K562 (cell line): ENCODE results near the gene DHX35. TPM values are rescaled to one million over a fixed set of nuclear protein-coding genes. Genes with fewer than 3 reads are reported as not detected.
A peak's percentile ranks its signal among the peaks of the same experiment; 100 is the strongest.

Experiments used
- BCL6 ChIP-seq: fragments of 250-450 bp; sonication (Bioruptor Pico); IDR thresholded peaks from 2 replicates; pipeline ENCODE4 v1.4.0; 2020
- CREB5 ChIP-seq: fragments of 250-450 bp; sonication (Bioruptor Pico); IDR thresholded peaks from 2 replicates; pipeline ENCODE4 v1.5.0; 2020; ENCODE audit warnings: mild to moderate bottlenecking
- HCFC1 ChIP-seq: IDR thresholded peaks from 2 replicates; pipeline ENCODE4 v1.6.1; 2012; ENCODE audit warnings: low read depth, low read length, improper control_type of control experiment
- HNRNPH1 ChIP-seq: fragments of 200-400 bp; formaldehyde crosslinking; optimal IDR thresholded peaks from 2 replicates; pipeline ENCODE3; 2017; ENCODE audit warnings: low read depth, mild to moderate bottlenecking, low read length, moderate library complexity
- KLF13 ChIP-seq: fragments of 450-650 bp; IDR thresholded peaks from 2 replicates; pipeline ENCODE4 v1.6.1; 2016; ENCODE audit warnings: missing genetic modification characterization, low read depth, mild to moderate bottlenecking, missing compliant biosample characterization, moderate library complexity, borderline replicate concordance
- MAX ChIP-seq: sonication (generic); formaldehyde crosslinking; IDR thresholded peaks from 2 replicates; pipeline ENCODE4 v1.9.0; 2022; ENCODE audit warnings: mild to moderate bottlenecking, missing genetic modification reagents
- MECOM ChIP-seq: fragments of 250-450 bp; sonication (Bioruptor Pico); IDR thresholded peaks from 2 replicates; pipeline ENCODE4 v1.8.0; 2022; ENCODE audit warnings: inconsistent platforms
- RBM39 ChIP-seq: fragments of 200-400 bp; formaldehyde crosslinking; optimal IDR thresholded peaks from 2 replicates; pipeline ENCODE3; 2018; ENCODE audit warnings: low read depth, low read length
- SIN3A ChIP-seq, 2 experiments: fragments of 150-350 bp in 1 of 2; IDR thresholded peaks; 2 replicates each; pipeline ENCODE4 v1.6.1; 2011 to 2016; ENCODE audit warnings: borderline replicate concordance in 2 of 2, low read depth in 2 of 2, low read length in 2 of 2, mild to moderate bottlenecking in 2 of 2, moderate library complexity in 2 of 2; ENCODE audit not compliant: control insufficient read depth in 1 of 2
- SIRT6 ChIP-seq: IDR thresholded peaks from one replicate; pipeline ENCODE4 v1.6.1; 2012; ENCODE audit warnings: low read depth, mild to moderate bottlenecking, control low read depth, inconsistent platforms, low read length, moderate library complexity
- SRSF9 ChIP-seq: fragments of 200-400 bp; formaldehyde crosslinking; IDR thresholded peaks from 2 replicates; pipeline ENCODE4 v1.6.1; 2017; ENCODE audit warnings: low read depth, low read length, borderline replicate concordance
- THRB ChIP-seq: fragments of 450-650 bp; formaldehyde crosslinking; conservative IDR thresholded peaks from 2 replicates; pipeline ENCODE4 v1.4.0; 2022; ENCODE audit warnings: mild to moderate bottlenecking, missing genetic modification characterization
- YY1 ChIP-seq, 3 experiments: IDR thresholded peaks; 2 replicates each; pipeline ENCODE4 v1.6.1; 2011; ENCODE audit warnings: low read length in 2 of 3, mild to moderate bottlenecking in 2 of 3, moderate library complexity in 2 of 3, borderline replicate concordance in 1 of 3, control low read depth in 1 of 3, low read depth in 1 of 3; ENCODE audit not compliant: insufficient read depth in 3 of 3, insufficient replicate concordance in 2 of 3, control insufficient read depth in 1 of 3, insufficient read length in 1 of 3; ENCODE audit errors: extremely low read depth in 1 of 3
- ZNF184 ChIP-seq: sonication (generic); formaldehyde crosslinking; IDR thresholded peaks from 2 replicates; pipeline ENCODE4 v1.5.0; 2020; ENCODE audit warnings: missing genetic modification reagents
- ZNF239 ChIP-seq: fragments of 250-450 bp; sonication (Bioruptor Pico); IDR thresholded peaks from 2 replicates; pipeline ENCODE4 v1.4.0; 2020; ENCODE audit warnings: mild to moderate bottlenecking
- ZNF274 ChIP-seq: IDR thresholded peaks from 2 replicates; pipeline ENCODE4 v1.6.1; 2011; ENCODE audit warnings: low read depth, mild to moderate bottlenecking, low read length, moderate library complexity, borderline replicate concordance
- ZNF76 ChIP-seq: fragments of 250-450 bp; sonication (Bioruptor Pico); IDR thresholded peaks from 2 replicates; pipeline ENCODE4 v1.4.0; 2020; ENCODE audit warnings: mild to moderate bottlenecking, moderate library complexity, borderline replicate concordance
- ZNF79 ChIP-seq: fragments of 250-450 bp; sonication (Bioruptor Pico); IDR thresholded peaks from 2 replicates; pipeline ENCODE4 v1.4.0; 2020; ENCODE audit warnings: low read depth, mild to moderate bottlenecking, moderate library complexity
- polyA plus RNA-seq, 8 experiments: library from polyadenylated mRNA; depleted of rRNA in 4 of 8; stranded (reverse) in 5 of 8; unstranded in 3 of 8; fragments of >200 nt; fragmentation: Nextera tagmentation in 2 of 8; fragmentation: Illumina TruSeq in 1 of 8; extraction: Ambion mirVana in 2 of 8; extraction: Trizol in 1 of 8; gene quantifications; 2 replicates each; pipeline versions ENCODE4 v1.2.1 to v1.2.3, GENCODE V29; 2011 to 2014; ENCODE audit warnings: inconsistent platforms in 1 of 8, missing spikeins in 1 of 8
- total RNA-seq, 7 experiments: library from RNA; depleted of rRNA in 6 of 7; stranded (reverse); fragments of >200 nt in 6 of 7; fragmentation: Illumina TruSeq in 2 of 7; extraction: Trizol in 2 of 7; gene quantifications; 2 replicates each; pipeline versions ENCODE4 v1.2.1 to v1.2.3, GENCODE V29; 2011 to 2021; ENCODE audit warnings: low replicate concordance in 1 of 7
- TF ChIP-seq, protein P1 (sequence below): sonication (generic); formaldehyde crosslinking; IDR thresholded peaks from 2 replicates; pipeline ENCODE4 v1.8.0; 2022; ENCODE audit warnings: missing genetic modification reagents, mild to moderate bottlenecking, borderline replicate concordance
- TF ChIP-seq, protein P2 (sequence below): sonication (generic); formaldehyde crosslinking; IDR thresholded peaks from 2 replicates; pipeline ENCODE4 v1.8.1; 2023; ENCODE audit warnings: mild to moderate bottlenecking, missing genetic modification reagents, moderate library complexity
- TF ChIP-seq, protein P3 (sequence below): fragments of 250-450 bp; sonication (Bioruptor Pico); IDR thresholded peaks from 2 replicates; pipeline ENCODE4 v1.9.0; 2021; ENCODE audit warnings: mild to moderate bottlenecking

The DHX35 gene
- total and polyA plus RNA-seq, 9 of the 15 experiments (the other 6 are each of a cell fraction or from before 2014, with no cell fraction given), result 6.5 to 25.6 (median 16.9) TPM

GRCh38 chr20:38962044-38962927 is at the start of gene DHX35 (continued):
- peak; percentile 86 to 96 (median 92) for TF ChIP-seq YY1 (IDR thresholded peaks at IDR 0.05; ENCODE audit: borderline replicate concordance in 1 of 3, control insufficient read depth in 1 of 3, extremely low read depth in 1 of 3, insufficient read depth in 3 of 3, insufficient read length in 1 of 3, insufficient replicate concordance in 2 of 3, low read depth in 1 of 3, low read length in 2 of 3)
- no peak for TF ChIP-seq ZNF239 (CRISPR knock-in tag)
- no peak for TF ChIP-seq CREB5 (CRISPR knock-in tag)
- TF ChIP-seq ZNF76 (CRISPR knock-in tag), result no peak
- no peak for TF ChIP-seq SIRT6
- TF ChIP-seq, protein P1, sequence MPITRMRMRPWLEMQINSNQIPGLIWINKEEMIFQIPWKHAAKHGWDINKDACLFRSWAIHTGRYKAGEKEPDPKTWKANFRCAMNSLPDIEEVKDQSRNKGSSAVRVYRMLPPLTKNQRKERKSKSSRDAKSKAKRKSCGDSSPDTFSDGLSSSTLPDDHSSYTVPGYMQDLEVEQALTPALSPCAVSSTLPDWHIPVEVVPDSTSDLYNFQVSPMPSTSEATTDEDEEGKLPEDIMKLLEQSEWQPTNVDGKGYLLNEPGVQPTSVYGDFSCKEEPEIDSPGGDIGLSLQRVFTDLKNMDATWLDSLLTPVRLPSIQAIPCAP (CRISPR knock-in tag), result no peak
- no peak for TF ChIP-seq ZNF184 (CRISPR knock-in tag)
- TF ChIP-seq SIN3A (IDR thresholded peaks at IDR 0.05; ENCODE audit: borderline replicate concordance in 2 of 2, control insufficient read depth in 1 of 2, low read depth in 2 of 2, low read length in 2 of 2), result 0 out of 4 replicates have a peak, but pooled peaks of 1 of the 2 experiments have one; percentile 65
- TF ChIP-seq THRB, result no peak; the same call in 1 of the 2 replicates
- TF ChIP-seq ZNF79 (CRISPR knock-in tag), result no peak
- TF ChIP-seq RBM39, result no peak
- no peak for TF ChIP-seq HNRNPH1
- TF ChIP-seq HCFC1, result peak; percentile 69
- TF ChIP-seq, protein P2, sequence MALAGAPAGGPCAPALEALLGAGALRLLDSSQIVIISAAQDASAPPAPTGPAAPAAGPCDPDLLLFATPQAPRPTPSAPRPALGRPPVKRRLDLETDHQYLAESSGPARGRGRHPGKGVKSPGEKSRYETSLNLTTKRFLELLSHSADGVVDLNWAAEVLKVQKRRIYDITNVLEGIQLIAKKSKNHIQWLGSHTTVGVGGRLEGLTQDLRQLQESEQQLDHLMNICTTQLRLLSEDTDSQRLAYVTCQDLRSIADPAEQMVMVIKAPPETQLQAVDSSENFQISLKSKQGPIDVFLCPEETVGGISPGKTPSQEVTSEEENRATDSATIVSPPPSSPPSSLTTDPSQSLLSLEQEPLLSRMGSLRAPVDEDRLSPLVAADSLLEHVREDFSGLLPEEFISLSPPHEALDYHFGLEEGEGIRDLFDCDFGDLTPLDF (CRISPR knock-in tag), result peak; percentile 96
- TF ChIP-seq, protein P3, sequence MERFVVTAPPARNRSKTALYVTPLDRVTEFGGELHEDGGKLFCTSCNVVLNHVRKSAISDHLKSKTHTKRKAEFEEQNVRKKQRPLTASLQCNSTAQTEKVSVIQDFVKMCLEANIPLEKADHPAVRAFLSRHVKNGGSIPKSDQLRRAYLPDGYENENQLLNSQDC (CRISPR knock-in tag), result no peak
- no peak for TF ChIP-seq ZNF274
- TF ChIP-seq BCL6 (CRISPR knock-in tag), result no peak
- no peak for TF ChIP-seq MECOM (CRISPR knock-in tag)
- TF ChIP-seq MAX, result peak; percentile 97
- TF ChIP-seq SRSF9, result no peak
- TF ChIP-seq KLF13 (tag), result peak; percentile 97
